Panc1 (cell line): ENCODE measurements around the gene KCNC4.

Experiments
- CTCF ChIP-seq: fragments of 450-650 bp; IDR thresholded peaks from 2 replicates; pipeline ENCODE4 v1.5.1; 2017; ENCODE audit warnings: mild to moderate bottlenecking
- POLR2AphosphoS5 ChIP-seq: IDR thresholded peaks from 2 replicates; pipeline ENCODE4 v1.6.1; 2012; ENCODE audit warnings: mild to moderate bottlenecking, low read depth, low read length, moderate library complexity
- REST ChIP-seq, 2 experiments: IDR thresholded peaks; 2 replicates each; pipeline ENCODE4 v1.6.1; 2011 to 2012; ENCODE audit warnings: low read depth in 2 of 2, control low read depth in 1 of 2, low read length in 1 of 2, mild to moderate bottlenecking in 1 of 2, moderate library complexity in 1 of 2; ENCODE audit not compliant: insufficient read depth in 1 of 2
- SIN3A ChIP-seq: IDR thresholded peaks from 2 replicates; pipeline ENCODE4 v1.6.1; 2012; ENCODE audit warnings: low read depth, mild to moderate bottlenecking, low read length, moderate library complexity, borderline replicate concordance; ENCODE audit not compliant: insufficient read depth
- TCF7L2 ChIP-seq: IDR thresholded peaks from 2 replicates; pipeline ENCODE4 v1.6.1; 2011; ENCODE audit warnings: mild to moderate bottlenecking, low read depth, low read length, inconsistent platforms

- TF ChIP-seq CTCF = no peak
- no peak for TF ChIP-seq POLR2AphosphoS5
- no peak for TF ChIP-seq REST (IDR thresholded peaks at IDR 0.05; ENCODE audit: insufficient read depth in 1 of 2, low read depth in 2 of 2, low read length in 1 of 2)
- TF ChIP-seq SIN3A = no peak
- TF ChIP-seq TCF7L2 = no peak
Measured at GRCh38 chr1:110227774-110228173, 17.7 kb downstream of the KCNC4 start.
